ENCODE results near the gene DTNBP1.

- no peak for TF ChIP-seq POLR2A (IDR thresholded peaks at IDR 0.05; ENCODE audit: low read length)
- TF ChIP-seq GATA1 (IDR thresholded peaks at IDR 0.05; ENCODE audit: low read depth, low read length), result no peak
Measured at GRCh38 chr6:15501826-15502445, 160.9 kb downstream of the DTNBP1 start.

Measured in erythroblast (primary cell).